ENCODE measurements around the gene MCC.

Gene MCC

GRCh38 chr5:113125371-113125770 lies 362.9 kb downstream of the MCC start:
- FAIRE-seq: no peak

GRCh38 chr5:113124914-113125313 lies 363.3 kb downstream of the MCC start:
- no peak for FAIRE-seq

GRCh38 chr5:113124265-113124664 lies 364.0 kb downstream of the MCC start:
- FAIRE-seq: no peak

- FAIRE-seq: no peak
Measured at GRCh38 chr5:113123618-113124017, 364.6 kb downstream of the MCC start.

GRCh38 chr5:113122053-113122452 lies 366.2 kb downstream of the MCC start:
- FAIRE-seq: no peak

GRCh38 chr5:113119246-113119924 lies 368.9 kb downstream of the MCC start:
- FAIRE-seq: no peak

- FAIRE-seq: no peak
Measured at GRCh38 chr5:113118765-113119164, 369.5 kb downstream of the MCC start.

- FAIRE-seq: no peak
Measured at GRCh38 chr5:113118298-113118697, 370.0 kb downstream of the MCC start.

GRCh38 chr5:113117543-113118115 lies 370.6 kb downstream of the MCC start:
- FAIRE-seq: no peak

GRCh38 chr5:113115956-113116355 lies 372.3 kb downstream of the MCC start:
- no peak for FAIRE-seq

- FAIRE-seq: no peak
Measured at GRCh38 chr5:113115061-113115460, 373.2 kb downstream of the MCC start.

- no peak for FAIRE-seq
Measured at GRCh38 chr5:113114559-113114958, 373.7 kb downstream of the MCC start.

- FAIRE-seq: no peak
Measured at GRCh38 chr5:113112435-113112834, 375.8 kb downstream of the MCC start.

- no peak for FAIRE-seq
Measured at GRCh38 chr5:113110117-113110516, 378.1 kb downstream of the MCC start.

- no peak for FAIRE-seq
Measured at GRCh38 chr5:113109344-113109743, 378.9 kb downstream of the MCC start.

- no peak for FAIRE-seq
Measured at GRCh38 chr5:113108485-113108884, 379.8 kb downstream of the MCC start.

- no peak for FAIRE-seq
Measured at GRCh38 chr5:113106821-113107220, 381.4 kb downstream of the MCC start.

GRCh38 chr5:113105693-113106280 lies 382.5 kb downstream of the MCC start:
- FAIRE-seq: no peak

- no peak for FAIRE-seq
Measured at GRCh38 chr5:113103330-113103729, 384.9 kb downstream of the MCC start.

GRCh38 chr5:113102121-113102531 lies 386.1 kb downstream of the MCC start:
- no peak for FAIRE-seq

GRCh38 chr5:113100981-113101380 lies 387.3 kb downstream of the MCC start:
- FAIRE-seq: no peak

- no peak for FAIRE-seq
Measured at GRCh38 chr5:113099822-113100221, 388.4 kb downstream of the MCC start.

GRCh38 chr5:113098378-113098777 lies 389.9 kb downstream of the MCC start:
- no peak for FAIRE-seq

- no peak for FAIRE-seq
Measured at GRCh38 chr5:113095831-113096230, 392.4 kb downstream of the MCC start.

- FAIRE-seq: no peak
Measured at GRCh38 chr5:113093558-113093957, 394.7 kb downstream of the MCC start.

All from A204.1 (cell line).